GM21367 (cell line): Measurements from ENCODE around the gene FAM151A.

Source experiments
- ATAC-seq: cut with Tn5 transposase; IDR thresholded peaks from one replicate; pipeline ENCODE4 v1.9.1; 2021; ENCODE audit not compliant: unreplicated experiment

Gene FAM151A

DNA sequence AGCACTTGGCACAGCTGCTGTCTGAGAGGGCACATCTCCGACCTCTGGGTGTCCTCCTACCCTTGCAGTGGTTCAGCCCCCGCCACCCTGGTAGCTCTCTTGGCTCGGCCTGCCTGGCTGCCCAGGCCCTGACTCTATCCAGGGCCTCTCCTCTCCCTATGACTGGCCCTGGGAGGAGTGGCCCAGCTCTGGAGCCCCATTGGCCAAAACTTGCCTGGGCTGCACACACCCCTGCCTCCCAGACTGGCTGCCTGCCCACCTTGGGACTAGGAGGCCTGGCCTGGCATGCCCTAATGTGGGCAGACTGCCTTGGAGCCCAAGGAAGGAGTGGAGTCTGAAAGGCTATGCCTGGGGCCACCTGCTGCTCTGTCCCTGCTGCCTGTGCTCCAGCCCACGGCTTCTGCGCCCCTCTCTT lies 41.7 kb downstream of the FAM151A start:
- ATAC-seq, result no peak

DNA sequence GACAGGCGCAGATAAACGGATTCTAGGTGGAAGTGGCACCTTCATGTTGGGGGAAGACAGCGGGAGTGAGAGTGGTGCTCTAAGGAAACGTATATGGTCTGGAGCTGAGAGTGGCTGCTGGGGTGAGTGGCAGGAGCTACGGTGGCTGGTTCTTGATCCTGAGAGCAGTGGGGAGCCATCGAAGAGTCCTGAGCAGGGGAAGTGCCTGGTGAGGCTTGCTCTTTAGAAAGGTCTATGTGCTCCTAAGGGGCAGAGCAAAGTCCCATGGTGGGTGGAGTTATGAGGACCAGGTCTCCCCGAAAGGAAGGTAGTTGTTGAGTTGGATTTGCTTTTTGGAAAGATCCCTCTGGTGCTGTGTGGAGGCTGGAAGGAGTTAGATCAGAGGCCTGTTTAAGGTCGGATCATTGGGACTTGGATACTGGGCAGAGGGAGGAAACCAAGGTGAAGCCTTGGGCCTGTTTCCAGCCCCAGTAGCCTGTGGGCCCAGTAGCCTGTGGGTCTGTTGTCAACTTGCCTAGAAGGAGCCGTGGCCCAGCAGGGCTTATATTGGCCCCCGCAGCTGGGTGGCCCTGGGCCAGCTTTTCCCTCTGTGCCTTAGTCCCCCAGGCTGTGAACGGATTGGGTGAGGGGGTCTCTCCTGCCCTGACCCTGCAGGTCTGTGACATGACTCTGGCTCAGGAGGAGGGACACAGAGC lies 42.3 kb downstream of the FAM151A start:
- no peak for ATAC-seq

DNA sequence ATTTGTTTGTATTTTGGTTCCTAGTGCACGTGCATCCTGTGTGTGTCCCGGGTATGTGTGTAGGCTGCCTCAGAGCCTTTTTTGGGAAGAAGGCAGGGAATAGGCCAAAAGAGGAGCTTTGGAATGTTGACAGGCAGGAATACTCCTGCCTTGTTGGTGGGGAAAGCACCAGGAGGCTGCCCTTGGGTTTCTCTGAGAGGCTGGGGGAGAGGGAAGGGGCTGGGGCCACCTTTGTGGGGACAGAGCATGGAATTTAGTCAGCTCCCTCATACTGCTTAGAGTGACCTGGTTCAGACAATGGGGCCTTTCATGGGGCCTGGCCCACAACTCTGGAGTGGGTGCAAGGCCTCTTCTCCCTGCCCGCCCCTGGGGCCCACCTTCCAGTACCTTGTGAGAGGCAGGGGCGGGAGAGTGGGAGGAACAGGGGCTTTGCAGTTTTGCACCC lies 44.0 kb downstream of the FAM151A start:
- ATAC-seq, result no peak

DNA sequence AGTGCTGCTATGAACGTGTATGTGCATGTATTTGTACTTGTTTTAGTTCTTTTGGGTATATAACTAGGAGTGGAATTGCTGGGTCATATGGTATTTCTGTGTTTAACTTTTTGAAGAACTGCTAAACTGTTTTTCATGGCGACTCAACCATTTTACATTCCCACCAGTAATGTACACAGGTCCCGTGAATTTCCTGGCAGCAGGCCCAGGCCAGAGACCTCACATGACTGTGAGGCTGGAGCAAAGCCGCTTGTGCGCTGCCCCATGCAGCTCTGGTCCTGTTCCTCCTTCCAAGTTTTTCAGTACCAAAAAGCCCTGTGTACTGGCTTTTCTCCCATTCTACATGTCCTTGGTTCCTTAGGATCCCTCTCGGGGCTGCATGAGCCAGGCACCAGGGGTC lies 45.7 kb downstream of the FAM151A start:
- no peak for ATAC-seq

DNA sequence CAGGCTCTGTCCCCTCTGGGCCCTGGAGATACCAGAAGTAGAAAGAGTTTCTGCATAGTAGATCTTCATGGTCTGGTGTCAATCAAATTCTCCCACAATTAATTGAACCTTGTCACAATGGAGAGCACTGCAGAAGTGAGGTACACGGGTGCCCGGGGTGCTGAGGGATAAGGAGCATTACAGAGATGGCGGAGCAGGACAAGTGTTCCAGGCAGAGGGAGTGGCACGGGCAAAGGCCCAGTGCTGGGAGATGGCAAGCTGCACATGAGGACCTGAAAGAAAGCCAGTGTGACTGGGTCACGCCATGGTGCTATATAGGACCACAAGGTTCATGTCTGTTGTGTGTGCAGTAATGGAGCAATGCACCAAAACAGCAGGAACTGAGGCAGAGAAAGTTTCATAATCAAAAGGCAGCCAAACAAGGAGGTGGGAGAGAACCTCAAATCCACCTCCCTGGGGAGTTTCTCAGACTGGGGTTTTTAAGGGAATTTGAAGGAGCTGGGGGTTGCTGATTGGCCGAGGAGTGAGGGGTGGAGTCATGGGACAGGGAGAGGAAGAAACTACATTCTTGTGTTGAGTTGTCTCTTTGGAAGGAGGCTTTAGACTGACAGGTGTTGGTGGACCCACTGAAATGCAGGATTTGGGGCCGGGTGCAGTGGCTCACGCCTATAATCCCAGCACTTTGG lies 47.6 kb downstream of the FAM151A start:
- no peak for ATAC-seq

DNA sequence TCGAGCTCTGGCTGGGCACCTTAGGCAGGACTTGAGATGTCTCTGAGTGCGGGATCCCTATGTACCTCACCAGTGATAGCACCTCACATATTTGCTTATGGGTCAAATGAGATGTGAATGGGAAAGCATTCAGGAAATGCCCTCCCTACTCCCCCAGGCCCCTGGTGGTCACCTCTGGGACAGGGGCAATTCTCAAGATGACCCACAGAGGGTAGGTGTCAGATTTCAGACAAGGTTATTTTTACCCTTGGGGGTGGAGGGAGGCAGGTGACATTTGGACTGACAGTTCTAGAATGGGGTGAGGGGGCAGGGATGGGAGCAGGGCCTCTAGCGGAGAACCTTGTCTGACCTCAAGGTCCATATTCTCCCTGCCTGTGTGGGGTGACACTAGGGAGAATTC lies 48.2 kb downstream of the FAM151A start:
- ATAC-seq, result no peak

DNA sequence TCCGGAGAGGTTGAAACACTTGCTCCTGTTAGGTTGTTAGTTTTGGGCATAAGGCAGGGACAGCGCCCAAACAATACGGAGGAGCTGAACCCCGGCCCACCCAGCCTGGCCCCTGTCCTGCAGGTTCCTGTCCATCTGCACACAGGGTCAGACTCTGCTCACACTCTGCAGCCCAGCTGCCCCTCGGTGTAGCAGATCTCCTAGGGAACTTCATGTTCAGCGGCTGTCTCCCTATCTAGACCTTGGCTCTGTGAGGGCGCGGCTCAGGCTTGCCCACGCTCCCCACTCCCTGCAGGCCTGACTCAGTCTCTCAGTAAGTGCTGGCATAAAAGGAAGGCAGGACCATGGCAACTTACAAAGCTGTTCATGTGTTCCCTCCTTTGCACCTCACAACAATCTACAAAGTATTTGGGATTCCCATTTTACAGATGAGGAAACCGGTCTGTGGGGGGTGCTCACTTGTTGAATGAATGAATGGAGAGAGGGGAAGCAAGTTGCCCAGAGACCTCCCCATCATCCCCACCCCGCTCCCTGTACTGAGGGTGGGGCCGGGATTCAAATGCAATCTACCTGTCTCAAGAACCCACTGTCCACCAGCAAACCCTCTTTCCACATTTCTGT lies 49.1 kb downstream of the FAM151A start:
- no peak for ATAC-seq

DNA sequence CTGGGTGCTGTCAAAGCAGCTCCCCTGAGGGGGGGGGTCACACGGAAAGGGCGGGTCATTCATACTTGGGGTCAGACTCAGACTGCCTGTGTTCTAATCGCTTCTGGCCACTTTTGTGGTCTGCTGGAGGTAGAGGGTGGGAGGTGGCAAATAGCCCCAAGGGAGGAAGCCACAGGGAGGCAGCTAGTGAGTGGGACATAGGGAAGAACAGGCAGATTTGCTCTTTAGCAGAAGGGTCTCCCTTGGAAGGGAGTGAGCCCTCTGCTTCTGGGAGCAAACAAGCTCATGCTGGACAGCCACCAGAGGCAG lies 50.8 kb downstream of the FAM151A start:
- no peak for ATAC-seq

DNA sequence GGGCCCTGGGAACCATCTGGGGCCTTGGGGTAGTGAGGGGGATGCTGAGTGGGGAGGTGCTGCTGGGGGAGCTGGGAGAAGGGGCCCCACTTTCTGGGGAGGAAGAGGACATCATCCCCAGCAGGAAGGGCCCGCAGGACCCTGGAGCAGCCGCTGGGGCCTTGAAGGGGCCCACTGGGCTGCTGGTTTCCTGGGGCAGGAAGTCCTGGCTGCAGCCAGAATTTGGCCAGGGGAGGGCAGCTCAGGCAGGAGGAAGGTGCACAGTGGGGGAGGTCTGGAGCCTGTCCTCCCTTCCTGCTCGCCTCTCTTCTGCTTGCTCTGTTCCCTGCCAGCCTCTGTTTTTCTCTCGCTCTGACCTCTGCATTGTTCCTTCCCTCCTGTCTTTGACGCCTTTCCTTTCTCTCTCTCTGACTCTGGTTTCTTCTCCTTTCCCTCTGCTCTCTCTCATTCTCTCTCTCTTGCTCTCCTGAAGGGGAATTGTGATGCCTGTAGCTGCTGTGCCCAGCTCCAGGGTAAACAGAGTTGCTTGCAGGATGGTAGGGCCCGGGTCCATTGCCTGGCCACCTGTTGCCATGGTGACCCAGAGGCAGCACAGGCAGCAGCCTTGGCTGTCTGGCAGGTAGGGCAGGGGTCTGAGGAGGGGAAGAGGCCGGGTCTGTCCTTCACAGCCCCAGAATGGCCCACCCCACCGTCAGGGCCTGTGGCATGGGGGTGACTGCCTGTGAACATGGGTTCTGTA lies 51.4 kb downstream of the FAM151A start:
- no peak for ATAC-seq

DNA sequence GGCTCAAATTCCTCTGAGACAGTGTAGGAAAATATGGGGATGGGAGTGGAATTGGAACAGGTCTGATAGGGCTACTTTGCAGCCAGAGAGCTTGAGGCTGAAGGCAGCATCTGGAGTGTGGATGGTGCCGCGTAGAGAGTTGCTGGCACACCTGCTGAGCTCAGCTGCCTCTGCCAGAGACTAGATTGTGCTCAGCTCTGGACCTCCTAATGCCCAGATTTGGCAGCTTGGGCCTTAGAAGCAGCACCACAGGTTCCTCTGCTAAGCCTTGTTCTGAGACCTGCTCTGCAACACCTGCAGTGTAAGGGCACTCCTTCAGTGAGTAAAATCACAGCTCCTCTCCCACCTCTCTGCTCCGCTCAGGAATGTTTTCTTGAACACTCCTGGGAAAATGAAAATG lies 52.0 kb downstream of the FAM151A start:
- ATAC-seq, result no peak

DNA sequence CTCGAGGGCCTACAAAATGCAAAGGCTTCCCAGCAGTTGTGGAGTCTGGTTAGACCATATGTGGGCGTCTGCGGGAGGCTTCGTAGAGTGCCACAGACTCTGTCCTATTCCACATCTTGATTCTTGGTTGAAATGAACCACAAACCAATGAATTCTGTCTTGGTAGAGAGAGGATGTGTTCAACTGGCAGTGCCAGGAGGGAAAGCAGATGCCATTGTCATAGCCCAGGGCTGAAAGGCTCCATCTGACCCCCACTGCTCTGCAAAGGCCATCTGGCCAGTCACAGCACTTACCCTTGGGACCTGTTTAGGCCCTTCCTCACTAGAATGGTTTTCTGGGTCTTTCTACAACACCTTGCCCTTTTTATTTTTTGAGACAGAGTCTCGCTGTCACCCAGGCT lies 53.2 kb downstream of the FAM151A start:
- no peak for ATAC-seq

DNA sequence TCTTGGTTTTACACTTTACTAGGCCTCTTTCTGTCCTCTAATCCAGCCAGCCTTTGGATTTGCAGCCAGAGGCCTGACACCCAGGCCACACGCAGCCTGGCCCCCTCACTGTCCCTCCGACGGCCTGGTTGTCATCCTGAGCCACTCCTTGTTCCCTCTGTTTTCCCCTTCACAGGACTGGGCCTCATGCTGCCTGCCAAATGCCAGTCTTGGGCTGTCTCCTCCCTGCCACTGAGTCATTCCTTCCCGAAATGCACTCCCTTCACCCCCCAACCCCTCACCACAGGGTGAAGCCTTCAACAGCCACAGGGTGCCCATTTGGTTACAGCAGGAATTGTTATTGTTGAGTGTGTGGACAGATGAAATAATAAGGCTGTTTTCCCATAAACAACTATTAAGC lies 54.0 kb downstream of the FAM151A start:
- ATAC-seq, result no peak

DNA sequence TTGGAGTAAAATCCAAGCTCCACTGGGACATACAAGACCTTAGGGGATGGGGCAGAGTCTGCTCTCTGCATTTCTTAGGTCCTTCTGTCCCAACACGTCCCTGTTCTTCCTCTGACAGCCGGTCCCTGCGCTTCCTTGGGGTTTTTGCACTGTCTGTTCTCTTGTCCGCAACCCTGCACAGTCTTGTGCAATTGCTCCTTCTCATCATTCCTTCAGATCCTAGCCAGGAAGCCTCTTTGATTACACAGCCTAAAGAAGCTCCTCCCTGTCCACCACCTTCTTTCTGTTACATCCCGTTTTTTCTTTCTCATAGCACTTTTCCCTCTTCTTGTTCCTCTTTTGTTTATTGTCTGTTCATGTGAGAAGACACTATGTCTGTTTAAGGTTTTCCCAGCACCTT lies 55.4 kb downstream of the FAM151A start:
- no peak for ATAC-seq

DNA sequence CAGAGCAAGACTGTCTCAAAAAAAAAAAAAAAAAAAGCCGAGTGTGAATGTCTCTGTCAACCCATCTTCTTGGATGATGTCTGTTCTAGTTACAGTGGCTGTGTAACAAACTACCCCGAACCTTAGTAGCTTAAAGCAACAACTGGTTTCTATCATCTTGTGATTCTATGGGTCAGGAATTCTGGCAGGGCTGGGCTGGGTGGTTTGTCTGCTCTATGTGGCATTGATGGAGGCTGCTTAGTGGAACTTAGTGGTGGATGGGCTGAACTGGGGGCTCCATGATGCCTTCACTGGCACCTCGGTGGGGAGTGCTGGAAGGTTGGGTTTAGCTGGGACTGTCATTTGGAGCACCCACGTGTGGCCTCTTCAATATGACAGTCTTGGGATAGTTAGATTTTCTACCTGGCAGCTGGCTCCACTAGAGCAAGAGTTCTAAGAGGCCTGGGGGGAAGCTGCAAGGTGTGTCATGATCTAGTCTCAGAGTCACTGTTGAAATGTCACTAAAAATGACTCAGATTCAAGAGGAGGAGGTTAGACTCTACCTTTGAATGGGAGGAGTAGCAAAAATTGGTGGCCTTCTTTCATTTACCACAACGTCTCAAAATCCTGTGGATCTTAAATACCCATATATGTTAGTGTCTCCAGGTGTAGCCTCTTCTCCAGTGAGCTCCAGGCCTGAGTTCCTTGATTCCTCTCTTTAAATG lies 56.7 kb downstream of the FAM151A start:
- ATAC-seq, result no peak

DNA sequence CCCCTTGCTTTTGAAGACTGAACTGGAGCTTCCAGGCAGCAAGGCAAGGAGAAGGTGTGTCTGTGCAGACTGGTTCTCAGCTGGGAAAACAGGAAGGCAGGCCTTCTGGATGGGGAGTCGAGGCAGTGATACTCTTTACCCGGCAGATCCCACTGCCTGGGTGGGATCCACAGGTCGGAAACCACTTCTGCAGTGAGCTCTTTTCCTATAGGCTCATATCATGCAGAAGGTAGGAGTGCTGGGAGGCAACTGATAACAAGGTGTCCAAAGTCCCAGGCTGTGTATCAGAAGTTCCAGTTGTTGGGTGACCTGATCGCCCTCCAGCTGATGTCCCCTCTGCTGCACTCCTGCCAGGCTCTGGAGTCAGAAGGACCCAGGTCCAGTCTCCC lies 58.2 kb downstream of the FAM151A start:
- no peak for ATAC-seq

DNA sequence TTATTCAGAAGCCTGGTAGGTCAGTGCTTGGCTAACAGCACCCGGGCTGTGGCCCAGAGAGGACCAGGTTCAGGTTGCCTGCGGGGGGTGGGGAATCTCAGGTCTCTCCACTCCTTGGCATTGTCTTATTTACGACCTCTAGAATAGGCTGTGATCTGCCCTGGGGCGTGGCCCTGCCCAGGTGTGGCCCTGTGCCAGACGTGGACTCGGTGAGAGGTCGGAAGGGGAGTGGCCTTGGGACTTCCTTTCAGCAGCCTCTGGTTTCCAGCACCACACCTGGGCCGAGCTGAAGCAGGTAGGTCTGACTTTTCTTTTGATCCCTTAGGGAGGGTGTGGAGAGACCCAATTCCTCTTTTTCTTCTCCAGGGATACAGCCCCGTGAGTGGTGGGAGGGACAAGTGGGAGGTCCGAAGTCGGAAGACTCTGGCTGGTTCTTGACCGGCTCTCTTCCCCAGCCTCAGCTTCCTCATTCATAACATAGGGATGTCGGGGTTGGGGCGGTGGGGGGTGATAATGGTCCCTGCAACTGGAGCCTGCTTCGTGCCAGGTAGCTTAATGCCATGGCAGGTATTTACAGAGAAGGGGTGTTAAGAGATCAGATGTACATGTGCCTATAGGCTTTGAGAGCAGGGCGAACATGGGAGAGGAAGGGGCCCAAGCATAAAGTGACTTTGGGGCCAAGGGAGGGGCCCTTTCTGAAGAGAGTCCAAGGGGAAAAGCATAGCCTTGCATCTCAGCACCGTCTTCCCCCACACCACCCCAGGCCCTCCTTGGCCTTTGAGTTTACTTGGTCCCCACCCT lies 58.8 kb downstream of the FAM151A start:
- ATAC-seq, result no peak

DNA sequence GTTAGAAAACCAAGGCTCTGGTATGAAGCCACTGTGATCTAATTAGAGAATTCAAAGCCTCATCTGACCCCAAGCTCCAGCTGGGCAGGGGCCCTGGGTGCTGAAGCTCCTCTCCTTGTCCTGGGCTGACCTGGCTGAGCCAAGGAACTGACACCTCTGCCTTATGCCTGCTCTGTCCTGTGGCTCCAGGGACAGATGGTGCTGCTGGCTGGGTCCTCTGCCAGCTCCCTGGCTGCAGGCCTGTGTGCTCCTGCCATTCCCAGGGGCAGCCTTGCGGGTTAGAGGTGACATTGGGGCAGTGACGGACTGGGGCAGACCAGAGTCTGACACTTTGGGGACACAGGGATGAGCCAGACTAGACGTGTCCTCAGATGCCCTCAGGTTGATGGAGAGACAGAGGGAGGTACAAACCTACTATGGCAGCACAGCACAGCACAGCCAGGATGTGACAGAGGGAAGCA lies 63.5 kb downstream of the FAM151A start:
- ATAC-seq, result no peak
